HepG2 (cell line): Measurements from ENCODE around the gene CD68. TPM values are rescaled to one million over a fixed set of nuclear protein-coding genes. Genes with fewer than 3 reads are reported as not detected.

Experiments
- CREM ChIP-seq, 2 experiments: sonication (generic) in 1 of 2; formaldehyde crosslinking in 1 of 2; IDR thresholded peaks; 2 replicates each; pipeline versions ENCODE4 v1.4.0 to v1.6.1; 2016 to 2020; ENCODE audit warnings: antibody characterized with exemption in 1 of 2, mild to moderate bottlenecking in 1 of 2, missing genetic modification reagents in 1 of 2
- GMEB2 ChIP-seq: IDR thresholded peaks from 2 replicates; pipeline ENCODE4 v1.6.1; 2016; ENCODE audit warnings: missing biosample characterization, missing genetic modification reagents, low read depth
- HDAC1 ChIP-seq: sonication (generic); formaldehyde crosslinking; IDR thresholded peaks from 2 replicates; pipeline ENCODE4 v1.5.1; 2020; ENCODE audit warnings: mild to moderate bottlenecking, missing genetic modification reagents
- IKZF4 ChIP-seq: sonication (generic); formaldehyde crosslinking; IDR thresholded peaks from 2 replicates; pipeline ENCODE4 v1.5.1; 2020; ENCODE audit warnings: borderline replicate concordance, mild to moderate bottlenecking, low read depth, missing genetic modification reagents; ENCODE audit errors: not compliant biosample characterization
- MIXL1 ChIP-seq: IDR thresholded peaks from 2 replicates; pipeline ENCODE4 v1.6.1; 2016
- PAXIP1 ChIP-seq: sonication (generic); formaldehyde crosslinking; conservative IDR thresholded peaks from 2 replicates; pipeline ENCODE4 v1.4.0; 2020; ENCODE audit warnings: mild to moderate bottlenecking, missing genetic modification reagents, moderate library complexity
- TBP ChIP-seq: sonication (generic); formaldehyde crosslinking; IDR thresholded peaks from 2 replicates; pipeline ENCODE4 v1.5.0; 2020; ENCODE audit warnings: missing genetic modification reagents
- ZBTB1 ChIP-seq: sonication (generic); formaldehyde crosslinking; IDR thresholded peaks from 2 replicates; pipeline ENCODE4 v1.4.0; 2020; ENCODE audit warnings: missing genetic modification reagents, borderline replicate concordance
- ZKSCAN1 ChIP-seq: fragments of 150-350 bp; IDR thresholded peaks from 2 replicates; pipeline ENCODE4 v1.6.1; 2014; ENCODE audit warnings: low read length
- ZMYM2 ChIP-seq: sonication (generic); formaldehyde crosslinking; IDR thresholded peaks from 2 replicates; pipeline ENCODE4 v1.8.0; 2022; ENCODE audit warnings: mild to moderate bottlenecking, missing genetic modification reagents
- ZMYM3 ChIP-seq: sonication (generic); formaldehyde crosslinking; IDR thresholded peaks from 2 replicates; pipeline ENCODE4 v1.5.1; 2020; ENCODE audit warnings: mild to moderate bottlenecking, missing genetic modification reagents
- ZNF317 ChIP-seq: sonication (generic); formaldehyde crosslinking; IDR thresholded peaks from 2 replicates; pipeline ENCODE4 v1.5.0; 2020; ENCODE audit warnings: mild to moderate bottlenecking, missing genetic modification reagents
- ZNF326 ChIP-seq: sonication (generic); formaldehyde crosslinking; IDR thresholded peaks from 2 replicates; pipeline ENCODE4 v1.4.0; 2020; ENCODE audit warnings: missing genetic modification reagents, borderline replicate concordance
- ZNF547 ChIP-seq: sonication (generic); formaldehyde crosslinking; IDR thresholded peaks from 2 replicates; pipeline ENCODE4 v1.5.1; 2020; ENCODE audit warnings: mild to moderate bottlenecking, missing genetic modification reagents
- ZNF574 ChIP-seq: sonication (generic); formaldehyde crosslinking; IDR thresholded peaks from 2 replicates; pipeline ENCODE4 v1.4.0; 2020; ENCODE audit warnings: missing genetic modification reagents
- ZSCAN25 ChIP-seq: sonication (generic); formaldehyde crosslinking; IDR thresholded peaks from 2 replicates; pipeline ENCODE4 v1.8.0; 2022; ENCODE audit warnings: mild to moderate bottlenecking, missing genetic modification reagents
- polyA plus RNA-seq, 8 experiments: library from polyadenylated mRNA; depleted of rRNA in 3 of 8; stranded (reverse) in 7 of 8; unstranded in 1 of 8; fragments of >200 nt; fragmentation: Illumina TruSeq in 4 of 8; extraction: Trizol in 4 of 8; gene quantifications; 2 replicates each; pipeline versions ENCODE4 v1.2.1 to v1.2.3, GENCODE V29; 2011 to 2016; ENCODE audit warnings: low read depth in 4 of 8, missing spikeins in 1 of 8, mixed read lengths in 1 of 8; ENCODE audit not compliant: insufficient read depth in 1 of 8
- total RNA-seq, 5 experiments: library from RNA; depleted of rRNA; stranded (reverse); fragments of >200 nt; fragmentation: Illumina TruSeq; extraction: Trizol; gene quantifications; 2 replicates each; pipeline ENCODE4 v1.2.3, GENCODE V29; 2016; ENCODE audit warnings: low read depth in 1 of 5
- TF ChIP-seq, protein P1 (sequence below): sonication (generic); formaldehyde crosslinking; IDR thresholded peaks from 2 replicates; pipeline ENCODE4 v1.4.0; 2020; ENCODE audit warnings: missing genetic modification reagents, borderline replicate concordance

The CD68 gene
- total and polyA plus RNA-seq, 2 of the 13 experiments (the other 11 are each of a cell fraction or from before 2014, with no cell fraction given) = 10.3 to 104 TPM

GRCh38 chr17:7629939-7630571 is 50.6 kb downstream of the CD68 start, which contains the start of gene SHBG (continued):
- 0 out of 2 replicates have a peak, but pooled peaks have one; percentile 24 for TF ChIP-seq ZSCAN25 (CRISPR knock-in tag)
- no peak for TF ChIP-seq ZKSCAN1
- TF ChIP-seq TBP (CRISPR knock-in tag) = no peak
- TF ChIP-seq ZNF317 (CRISPR knock-in tag) = no peak
- TF ChIP-seq CREM (IDR thresholded peaks at IDR 0.05) = peak; percentile 40; the same call in 1 of the 2 replicates
- TF ChIP-seq CREM (CRISPR knock-in tag; IDR thresholded peaks at IDR 0.05) = no peak
- TF ChIP-seq ZMYM2 (CRISPR knock-in tag) = no peak
- peak; percentile 82 for TF ChIP-seq PAXIP1 (CRISPR knock-in tag)
- no peak for TF ChIP-seq GMEB2
- TF ChIP-seq ZNF326 (CRISPR knock-in tag) = no peak
- TF ChIP-seq ZBTB1 (CRISPR knock-in tag) = no peak
- TF ChIP-seq ZMYM3 = 0 out of 2 replicates have a peak, but pooled peaks have one; percentile 40
- TF ChIP-seq ZNF547 (CRISPR knock-in tag) = 0 out of 2 replicates have a peak, but pooled peaks have one; percentile 45
- TF ChIP-seq ZNF574 = no peak
- TF ChIP-seq HDAC1 (CRISPR knock-in tag) = peak; percentile 66
- TF ChIP-seq MIXL1 (CRISPR knock-in tag) = no peak
- no peak for TF ChIP-seq IKZF4
- TF ChIP-seq, protein P1, sequence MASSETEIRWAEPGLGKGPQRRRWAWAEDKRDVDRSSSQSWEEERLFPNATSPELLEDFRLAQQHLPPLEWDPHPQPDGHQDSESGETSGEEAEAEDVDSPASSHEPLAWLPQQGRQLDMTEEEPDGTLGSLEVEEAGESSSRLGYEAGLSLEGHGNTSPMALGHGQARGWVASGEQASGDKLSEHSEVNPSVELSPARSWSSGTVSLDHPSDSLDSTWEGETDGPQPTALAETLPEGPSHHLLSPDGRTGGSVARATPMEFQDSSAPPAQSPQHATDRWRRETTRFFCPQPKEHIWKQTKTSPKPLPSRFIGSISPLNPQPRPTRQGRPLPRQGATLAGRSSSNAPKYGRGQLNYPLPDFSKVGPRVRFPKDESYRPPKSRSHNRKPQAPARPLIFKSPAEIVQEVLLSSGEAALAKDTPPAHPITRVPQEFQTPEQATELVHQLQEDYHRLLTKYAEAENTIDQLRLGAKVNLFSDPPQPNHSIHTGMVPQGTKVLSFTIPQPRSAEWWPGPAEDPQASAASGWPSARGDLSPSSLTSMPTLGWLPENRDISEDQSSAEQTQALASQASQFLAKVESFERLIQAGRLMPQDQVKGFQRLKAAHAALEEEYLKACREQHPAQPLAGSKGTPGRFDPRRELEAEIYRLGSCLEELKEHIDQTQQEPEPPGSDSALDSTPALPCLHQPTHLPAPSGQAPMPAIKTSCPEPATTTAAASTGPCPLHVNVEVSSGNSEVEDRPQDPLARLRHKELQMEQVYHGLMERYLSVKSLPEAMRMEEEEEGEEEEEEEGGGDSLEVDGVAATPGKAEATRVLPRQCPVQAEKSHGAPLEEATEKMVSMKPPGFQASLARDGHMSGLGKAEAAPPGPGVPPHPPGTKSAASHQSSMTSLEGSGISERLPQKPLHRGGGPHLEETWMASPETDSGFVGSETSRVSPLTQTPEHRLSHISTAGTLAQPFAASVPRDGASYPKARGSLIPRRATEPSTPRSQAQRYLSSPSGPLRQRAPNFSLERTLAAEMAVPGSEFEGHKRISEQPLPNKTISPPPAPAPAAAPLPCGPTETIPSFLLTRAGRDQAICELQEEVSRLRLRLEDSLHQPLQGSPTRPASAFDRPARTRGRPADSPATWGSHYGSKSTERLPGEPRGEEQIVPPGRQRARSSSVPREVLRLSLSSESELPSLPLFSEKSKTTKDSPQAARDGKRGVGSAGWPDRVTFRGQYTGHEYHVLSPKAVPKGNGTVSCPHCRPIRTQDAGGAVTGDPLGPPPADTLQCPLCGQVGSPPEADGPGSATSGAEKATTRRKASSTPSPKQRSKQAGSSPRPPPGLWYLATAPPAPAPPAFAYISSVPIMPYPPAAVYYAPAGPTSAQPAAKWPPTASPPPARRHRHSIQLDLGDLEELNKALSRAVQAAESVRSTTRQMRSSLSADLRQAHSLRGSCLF (CRISPR knock-in tag) = no peak
